Anterior cingulate cortex (tissue), 58 donors: ENCODE measurements around the gene GOLIM4.

Experiments used
- DNase-seq, 58 donors: peaks; one replicate each; lab custom pipeline; 2025; lab: John Stamatoyannopoulos, UW

Gene GOLIM4

DNA sequence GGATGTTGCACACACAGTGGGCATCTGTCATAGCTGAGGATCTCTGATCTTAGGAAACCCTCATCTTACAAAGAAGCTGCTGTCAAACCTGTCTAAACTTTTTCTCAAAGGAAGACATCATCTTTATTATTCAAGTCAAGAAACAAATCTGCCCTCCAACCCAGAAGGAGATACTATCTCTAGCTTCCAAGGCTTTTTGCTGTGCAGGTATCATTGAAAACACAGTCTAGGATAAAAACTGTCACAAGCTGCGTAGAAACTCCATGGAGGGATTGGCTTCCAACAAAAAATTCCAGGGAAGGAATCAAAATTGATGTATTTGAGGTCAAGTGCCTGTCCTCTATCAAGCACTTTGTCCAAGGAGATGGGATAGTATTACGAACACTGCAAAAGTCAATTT is 89.1 kb downstream of the GOLIM4 start:
- no peak for DNase-seq

DNA sequence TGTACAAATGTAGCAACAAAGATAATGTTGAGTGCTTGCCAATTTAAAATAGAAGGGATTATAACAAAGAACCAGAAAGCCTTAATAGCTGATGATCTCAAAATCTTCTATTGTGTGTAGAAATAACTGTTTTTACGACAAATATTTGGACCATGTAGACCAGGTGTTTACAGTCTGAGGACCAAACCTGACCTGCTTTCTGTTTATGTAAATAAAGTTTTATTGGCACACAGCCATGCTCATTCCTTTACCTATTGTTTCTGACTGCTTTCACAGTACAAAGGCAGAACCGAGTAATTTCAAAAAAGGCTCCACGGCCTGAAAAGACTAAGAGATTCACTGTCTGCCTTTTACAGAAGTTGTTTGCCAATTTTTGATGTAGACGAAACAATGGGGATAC is 91.8 kb downstream of the GOLIM4 start:
- DNase-seq: no peak

DNA sequence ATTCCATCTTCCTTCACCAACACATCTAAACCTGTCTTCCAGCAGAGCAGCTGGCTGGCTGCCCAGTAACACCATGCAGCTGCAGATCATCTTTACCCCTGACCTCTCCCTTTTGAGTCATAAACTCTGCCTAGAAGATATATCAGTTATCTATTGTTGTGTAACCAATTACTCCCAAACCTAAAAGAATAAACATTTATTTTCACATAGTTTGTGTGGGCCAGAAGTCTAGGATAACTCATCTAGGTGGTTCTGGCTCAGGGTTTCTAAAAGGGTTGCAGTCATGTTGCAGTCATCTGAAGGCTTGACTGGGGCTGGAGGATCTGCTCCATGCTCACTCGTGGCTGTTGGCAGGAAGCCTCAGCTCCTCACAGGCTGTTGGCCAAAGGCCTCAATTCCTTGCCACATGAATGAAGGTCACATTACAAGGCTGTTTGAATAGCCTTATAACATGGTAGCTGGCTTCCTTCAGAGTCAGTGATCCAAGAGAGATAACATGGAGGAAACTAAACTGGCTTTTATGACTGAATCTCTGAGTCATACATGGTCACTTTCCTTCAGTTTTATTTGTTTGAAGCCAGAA is 92.8 kb downstream of the GOLIM4 start:
- no peak for DNase-seq

DNA sequence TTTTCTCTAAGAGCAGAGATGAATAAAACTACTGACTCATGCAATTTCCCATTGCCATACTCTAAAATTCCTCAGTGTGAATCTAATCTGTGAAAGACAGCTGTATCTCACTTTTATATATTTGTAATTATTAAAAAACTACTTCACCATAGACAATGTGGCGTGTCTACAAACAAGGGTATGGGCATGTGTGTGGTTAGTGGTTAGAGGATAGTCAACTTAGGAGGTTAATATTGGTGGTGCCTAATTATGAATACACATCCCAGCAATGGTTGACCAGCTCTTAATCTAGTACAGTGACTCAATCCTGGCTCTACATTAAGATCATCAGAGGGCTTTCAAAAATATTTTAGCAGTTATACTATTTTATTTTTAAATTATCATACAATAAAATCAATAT is 94.5 kb downstream of the GOLIM4 start:
- DNase-seq: no peak

- no peak for DNase-seq
Measured at GRCh38 chr3:167998253-167998652, 97.5 kb downstream of the GOLIM4 start.

DNA sequence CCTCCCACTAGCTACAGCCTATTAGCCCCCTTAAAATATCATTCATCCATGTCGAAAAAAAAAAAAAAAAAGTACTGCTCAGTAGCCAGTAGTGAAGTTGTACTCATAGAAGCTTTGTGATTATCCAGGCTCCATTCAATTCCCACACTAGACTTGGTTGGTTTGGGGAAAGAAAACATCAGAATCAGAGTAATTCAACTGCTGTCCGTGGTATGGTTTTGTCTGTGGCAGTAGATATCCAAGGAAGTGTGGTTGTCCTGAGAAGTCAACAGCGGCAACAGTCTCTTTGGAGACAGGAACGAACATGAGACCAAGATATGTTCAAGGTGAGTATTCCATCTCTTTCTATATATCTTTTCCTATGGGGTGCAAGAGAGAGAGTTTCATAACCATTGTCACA is 99.2 kb downstream of the GOLIM4 start:
- DNase-seq: no peak

- DNase-seq: no peak
Measured at GRCh38 chr3:167992381-167992780, 103.3 kb downstream of the GOLIM4 start.

GRCh38 chr3:167991213-167991612 is 104.5 kb downstream of the GOLIM4 start:
- no peak for DNase-seq

- DNase-seq: no peak
Measured at GRCh38 chr3:167989999-167990398, 105.7 kb downstream of the GOLIM4 start.

- no peak for DNase-seq
Measured at GRCh38 chr3:167989066-167989465, 106.7 kb downstream of the GOLIM4 start.

DNA sequence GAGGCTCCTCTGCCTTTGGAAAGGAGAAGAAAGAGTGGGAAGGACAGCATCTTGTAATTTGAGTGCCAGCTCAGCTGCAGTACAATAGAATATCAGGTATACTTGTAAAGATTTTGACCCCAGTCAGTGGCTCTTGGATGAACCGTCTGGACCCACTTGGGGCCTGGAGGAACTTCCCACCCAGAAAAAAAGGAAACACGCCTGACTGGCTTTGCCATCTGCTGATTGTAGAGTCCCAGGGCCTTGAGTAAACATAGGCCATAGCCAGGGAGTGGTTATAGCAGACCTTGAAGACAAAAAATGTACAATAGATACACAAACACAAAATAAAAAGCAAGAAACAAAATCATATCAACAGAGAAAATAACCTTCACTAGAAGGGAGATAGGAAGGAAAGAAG is 112.1 kb downstream of the GOLIM4 start:
- no peak for DNase-seq

GRCh38 chr3:167978486-167978885 is 117.2 kb downstream of the GOLIM4 start:
- no peak for DNase-seq

- peak in 1 of 58 donors; percentile 11 for DNase-seq
Measured at GRCh38 chr3:167978071-167978470, 117.7 kb downstream of the GOLIM4 start.

GRCh38 chr3:167976516-167977361 is 119.0 kb downstream of the GOLIM4 start:
- DNase-seq: no peak

- no peak for DNase-seq
Measured at GRCh38 chr3:167973901-167974300, 121.8 kb downstream of the GOLIM4 start.

- no peak for DNase-seq
Measured at GRCh38 chr3:167973046-167973445, 122.7 kb downstream of the GOLIM4 start.

GRCh38 chr3:167972502-167972901 is 123.2 kb downstream of the GOLIM4 start:
- DNase-seq: no peak

DNA sequence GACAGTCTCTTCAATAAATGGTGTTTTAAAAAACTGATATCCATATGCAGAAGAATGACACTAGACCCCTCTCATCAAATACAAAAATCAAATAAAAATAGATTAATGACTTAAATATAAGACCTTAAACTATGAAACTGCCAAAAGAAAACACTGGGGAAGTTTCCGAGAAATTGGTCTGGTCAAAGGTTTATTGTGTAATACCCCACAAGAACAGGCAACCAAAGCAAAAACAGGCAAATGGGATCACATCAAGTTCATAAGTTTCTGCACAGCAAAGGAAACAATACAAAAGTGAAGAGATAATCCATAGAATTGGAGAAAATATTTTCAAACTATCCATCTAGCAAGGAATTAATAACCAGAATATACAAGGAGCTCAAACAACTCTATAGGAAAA is 126.2 kb downstream of the GOLIM4 start:
- no peak for DNase-seq

GRCh38 chr3:167967257-167968036 is 128.3 kb downstream of the GOLIM4 start:
- DNase-seq: no peak
